A549 treated with AZD2906 at 1 μM for 4 hours (cell line): ENCODE results near the gene GSTT2. TPM values are rescaled to one million over a fixed set of nuclear protein-coding genes. Genes with fewer than 3 reads are reported as not detected.

Source experiments
- total RNA-seq: library from RNA; stranded (reverse); fragments of 200-300 nt; extraction: Qiagen RNA extraction; gene quantifications from 5 replicates; pipeline ENCODE4 v1.2.3, GENCODE V29; 2022

GSTT2 gene
- total RNA-seq: 0.27 TPM in 1 of 5 replicates, not detected in the others

GRCh38 chr22:23979557-23980240 is at the start of gene GSTT2:
TSS of gene GSTT2 (plus strand) at chr22:23980134.

DNA sequence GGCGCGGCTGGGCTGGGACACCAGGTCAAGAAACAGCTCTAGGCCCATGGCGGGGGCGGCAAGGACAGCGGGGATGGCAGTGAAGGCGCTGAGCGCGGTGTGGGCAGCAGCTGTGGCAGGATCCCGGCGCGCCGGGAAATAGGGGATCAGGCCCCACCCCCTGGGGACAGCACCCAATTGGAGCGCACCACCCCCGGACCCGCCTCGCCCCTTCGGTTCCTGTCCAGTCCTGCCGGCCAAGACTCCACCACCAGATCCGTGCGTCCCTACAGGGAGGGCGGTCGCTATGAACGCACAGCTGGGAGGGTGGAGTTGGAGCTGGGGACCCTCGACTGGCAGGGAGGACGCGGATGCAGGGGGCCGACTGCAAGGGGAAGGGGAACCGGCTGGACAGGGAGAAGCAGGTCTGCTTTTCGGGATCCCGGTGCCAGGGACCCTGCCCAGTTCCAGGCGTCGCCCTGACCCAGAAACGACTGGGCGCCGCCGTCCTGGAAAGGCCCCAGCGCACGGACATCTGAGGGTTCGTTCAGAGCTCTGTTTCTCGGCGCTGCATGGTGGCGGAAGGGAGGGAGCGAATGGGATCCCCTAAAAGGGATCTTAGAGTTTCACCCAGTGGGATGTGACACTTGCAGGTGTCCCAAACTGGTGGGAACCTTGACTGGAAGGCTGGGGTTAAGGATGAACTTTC is 18.7 kb upstream of the GSTT2 start, which contains the start of gene GSTT2B:
Gene GSTT2B, minus strand, starts transcription at position 112 of the 688 bp plus-strand sequence. Its CDS starts 64 bp downstream, at position 48.

GRCh38 chr22:23966568-23966967 is 13.4 kb upstream of the GSTT2 start, which contains the start of gene DDTL:
TSS of gene DDTL (plus strand) at chr22:23966888. CDS start at chr22:23966915, 27 bp downstream.

GRCh38 chr22:23974345-23974744 is 5.6 kb upstream of the GSTT2 start, which contains the start of gene DDT:
TSS of gene DDT (minus strand) at chr22:23974441. CDS start at chr22:23974414, 27 bp downstream.

GRCh38 chr22:24005201-24005600 is 25.3 kb downstream of the GSTT2 start, which contains the start of gene GSTT4:
TSS of gene GSTT4 (minus strand) at chr22:24005453. CDS start at chr22:24005356, 97 bp downstream.

Other genes with a start within 250 kb of the GSTT2 start
- 0.91 to 1.4 TPM (median 1.0 TPM) in 5 replicates for gene ZNF70, start 229.0 kb upstream of the GSTT2 start, total RNA-seq
- 0.74 to 1.0 TPM (median 0.77 TPM) in 5 replicates for gene VPREB3, start 225.7 kb upstream of the GSTT2 start, total RNA-seq
- not detected in 5 replicates for gene C22orf15, start 217.1 kb upstream of the GSTT2 start, total RNA-seq
- gene CHCHD10, start 212.2 kb upstream of the GSTT2 start, total RNA-seq: 78.0 to 199 TPM (median 189 TPM) in 5 replicates
- gene MMP11, start 207.3 kb upstream of the GSTT2 start, total RNA-seq: 0.13 to 0.29 TPM (median 0.18 TPM) in 5 replicates
- 50.3 to 55.9 TPM (median 53.2 TPM) in 5 replicates for gene SMARCB1, start 193.2 kb upstream of the GSTT2 start, total RNA-seq
- 0.42 to 0.74 TPM (median 0.59 TPM) in 5 replicates for gene DERL3, start 141.1 kb upstream of the GSTT2 start, total RNA-seq
- 8.9 to 10.5 TPM (median 9.9 TPM) in 5 replicates for gene SLC2A11, start 122.3 kb upstream of the GSTT2 start, total RNA-seq
- gene MIF, start 85.8 kb upstream of the GSTT2 start, total RNA-seq: 487 to 986 TPM (median 932 TPM) in 5 replicates
- gene GSTT2B, start 18.9 kb upstream of the GSTT2 start, total RNA-seq: 0.15 to 0.48 TPM (median 0.34 TPM) in 5 replicates
- gene DDTL, start 13.2 kb upstream of the GSTT2 start, total RNA-seq: 1.3 to 1.8 TPM (median 1.7 TPM) in 5 replicates
- 114 to 185 TPM (median 157 TPM) in 5 replicates for gene DDT, start 5.7 kb upstream of the GSTT2 start, total RNA-seq
- not detected in 5 replicates for gene GSTT4, start 25.3 kb downstream of the GSTT2 start, total RNA-seq
- gene CABIN1, start 31.2 kb downstream of the GSTT2 start, total RNA-seq: 28.4 to 38.5 TPM (median 35.0 TPM) in 5 replicates
- 67.6 to 83.6 TPM (median 81.4 TPM) in 5 replicates for gene SUSD2, start 201.4 kb downstream of the GSTT2 start, total RNA-seq